ENCODE measurements around the gene TRAPPC3. TPM values are rescaled to one million over a fixed set of nuclear protein-coding genes. Genes with fewer than 3 reads are reported as not detected.
A peak's percentile ranks its signal among the peaks of the same experiment; 100 is the strongest.

TRAPPC3 gene
- total RNA-seq, 1 experiment from 2014 or later, result 98.7 TPM

DNA sequence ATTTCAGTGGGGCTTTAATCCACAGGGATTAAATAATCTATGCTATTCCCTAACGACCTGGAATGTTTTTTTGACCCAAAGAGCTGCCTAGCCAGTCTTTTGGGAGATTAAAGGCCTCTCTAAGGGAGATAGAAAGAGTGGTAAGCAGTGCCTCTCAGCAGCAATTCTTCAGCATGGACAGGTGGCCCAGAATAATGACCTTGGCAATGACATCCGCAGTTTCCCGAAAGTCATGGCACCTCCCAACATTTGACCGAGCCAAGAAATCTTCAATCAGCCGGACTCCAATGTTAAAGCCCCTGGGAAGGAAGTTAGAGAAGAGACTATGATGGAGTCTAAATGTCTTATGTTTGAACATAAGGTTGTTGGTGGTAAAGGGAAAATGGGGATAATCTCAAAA lies 9.8 kb downstream of the TRAPPC3 start:
- H3K9me3 ChIP-seq (ENCODE audit: control insufficient read depth, insufficient read depth, low read depth, low read length), result no peaks in the 10 kb centered on the region
- TSS peak; percentile 11 for BruUV-seq (replicated peaks)
- in situ Hi-C loops (cut with HindIII; ENCODE audit: low pct_unique_long_range_greater_than_20kb, low sequenced_read_pairs), result no loop called here

DNA sequence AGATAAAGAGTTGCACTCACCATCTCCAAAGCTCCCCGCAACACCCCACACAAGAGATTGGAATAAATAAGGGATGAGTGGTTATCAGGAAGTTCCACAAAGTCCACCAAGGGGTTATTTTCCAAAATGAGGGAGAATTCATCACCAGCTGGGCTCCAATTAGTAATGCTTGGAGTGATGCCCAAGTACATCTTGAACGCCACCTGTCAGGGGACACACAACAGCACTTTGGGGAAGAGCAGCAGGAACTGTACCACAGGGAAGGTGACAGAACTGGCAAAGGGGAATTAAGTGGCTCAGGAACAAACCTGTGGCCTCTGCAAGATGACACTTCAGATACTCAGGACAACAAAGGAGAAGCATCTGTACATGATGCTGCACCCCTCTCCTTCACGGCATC lies 11.5 kb downstream of the TRAPPC3 start:
- ChIA-PET CTCF (no interaction called here), POLR2A (no interaction called here)
- peaks cover 3% of the 10 kb centered on the region; the same call in 1 of the 2 replicates for H3K4me1 ChIP-seq (ENCODE audit: control insufficient read depth, insufficient read depth, low read length)
- no TSS peak for BruUV-seq (replicated peaks)
- TF ChIP-seq SIN3A (IDR thresholded peaks at IDR 0.05; ENCODE audit: borderline replicate concordance, insufficient read depth, low read depth, low read length) (no peak), POLR2AphosphoS5 (IDR thresholded peaks at IDR 0.05; ENCODE audit: low read depth, low read length) (no peak), TCF7L2 (IDR thresholded peaks at IDR 0.05; ENCODE audit: low read depth, low read length) (no peak)
- TF ChIP-seq, protein P1, sequence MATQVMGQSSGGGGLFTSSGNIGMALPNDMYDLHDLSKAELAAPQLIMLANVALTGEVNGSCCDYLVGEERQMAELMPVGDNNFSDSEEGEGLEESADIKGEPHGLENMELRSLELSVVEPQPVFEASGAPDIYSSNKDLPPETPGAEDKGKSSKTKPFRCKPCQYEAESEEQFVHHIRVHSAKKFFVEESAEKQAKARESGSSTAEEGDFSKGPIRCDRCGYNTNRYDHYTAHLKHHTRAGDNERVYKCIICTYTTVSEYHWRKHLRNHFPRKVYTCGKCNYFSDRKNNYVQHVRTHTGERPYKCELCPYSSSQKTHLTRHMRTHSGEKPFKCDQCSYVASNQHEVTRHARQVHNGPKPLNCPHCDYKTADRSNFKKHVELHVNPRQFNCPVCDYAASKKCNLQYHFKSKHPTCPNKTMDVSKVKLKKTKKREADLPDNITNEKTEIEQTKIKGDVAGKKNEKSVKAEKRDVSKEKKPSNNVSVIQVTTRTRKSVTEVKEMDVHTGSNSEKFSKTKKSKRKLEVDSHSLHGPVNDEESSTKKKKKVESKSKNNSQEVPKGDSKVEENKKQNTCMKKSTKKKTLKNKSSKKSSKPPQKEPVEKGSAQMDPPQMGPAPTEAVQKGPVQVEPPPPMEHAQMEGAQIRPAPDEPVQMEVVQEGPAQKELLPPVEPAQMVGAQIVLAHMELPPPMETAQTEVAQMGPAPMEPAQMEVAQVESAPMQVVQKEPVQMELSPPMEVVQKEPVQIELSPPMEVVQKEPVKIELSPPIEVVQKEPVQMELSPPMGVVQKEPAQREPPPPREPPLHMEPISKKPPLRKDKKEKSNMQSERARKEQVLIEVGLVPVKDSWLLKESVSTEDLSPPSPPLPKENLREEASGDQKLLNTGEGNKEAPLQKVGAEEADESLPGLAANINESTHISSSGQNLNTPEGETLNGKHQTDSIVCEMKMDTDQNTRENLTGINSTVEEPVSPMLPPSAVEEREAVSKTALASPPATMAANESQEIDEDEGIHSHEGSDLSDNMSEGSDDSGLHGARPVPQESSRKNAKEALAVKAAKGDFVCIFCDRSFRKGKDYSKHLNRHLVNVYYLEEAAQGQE (IDR thresholded peaks at IDR 0.05; ENCODE audit: insufficient read depth in 1 of 2, low read depth in 2 of 2, low read length in 1 of 2), result no peak
- TF ChIP-seq, protein P2, sequence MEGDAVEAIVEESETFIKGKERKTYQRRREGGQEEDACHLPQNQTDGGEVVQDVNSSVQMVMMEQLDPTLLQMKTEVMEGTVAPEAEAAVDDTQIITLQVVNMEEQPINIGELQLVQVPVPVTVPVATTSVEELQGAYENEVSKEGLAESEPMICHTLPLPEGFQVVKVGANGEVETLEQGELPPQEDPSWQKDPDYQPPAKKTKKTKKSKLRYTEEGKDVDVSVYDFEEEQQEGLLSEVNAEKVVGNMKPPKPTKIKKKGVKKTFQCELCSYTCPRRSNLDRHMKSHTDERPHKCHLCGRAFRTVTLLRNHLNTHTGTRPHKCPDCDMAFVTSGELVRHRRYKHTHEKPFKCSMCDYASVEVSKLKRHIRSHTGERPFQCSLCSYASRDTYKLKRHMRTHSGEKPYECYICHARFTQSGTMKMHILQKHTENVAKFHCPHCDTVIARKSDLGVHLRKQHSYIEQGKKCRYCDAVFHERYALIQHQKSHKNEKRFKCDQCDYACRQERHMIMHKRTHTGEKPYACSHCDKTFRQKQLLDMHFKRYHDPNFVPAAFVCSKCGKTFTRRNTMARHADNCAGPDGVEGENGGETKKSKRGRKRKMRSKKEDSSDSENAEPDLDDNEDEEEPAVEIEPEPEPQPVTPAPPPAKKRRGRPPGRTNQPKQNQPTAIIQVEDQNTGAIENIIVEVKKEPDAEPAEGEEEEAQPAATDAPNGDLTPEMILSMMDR (IDR thresholded peaks at IDR 0.05), result no peak
- no peak overlapping the region for H3K4me3 ChIP-seq (ENCODE audit: low read depth in 2 of 2, low read length in 2 of 2)
- no peaks in the 10 kb centered on the region for H3K9me3 ChIP-seq (ENCODE audit: control insufficient read depth, insufficient read depth, low read depth, low read length)
- H3K36me3 ChIP-seq (ENCODE audit: control insufficient read depth, insufficient read depth, low read length), result peaks cover 19% of the 10 kb centered on the region
- in situ Hi-C loops (cut with HindIII; ENCODE audit: low pct_unique_long_range_greater_than_20kb, low sequenced_read_pairs) (no loop called here), intact Hi-C loops (cut with micrococcal nuclease; ENCODE audit: unreplicated experiment) (no loop called here)
- H3K27me3 ChIP-seq (ENCODE audit: control insufficient read depth, insufficient read depth, low read length), result no peaks in the 10 kb centered on the region
- ATAC-seq, result no peak
- H3K27ac ChIP-seq (ENCODE audit: low read length), result no peak overlapping the region
- no peak for DNase-seq (ENCODE audit: low read depth, low spot score)

More for the DNA sequence above, 9.8 kb downstream of the TRAPPC3 start:
- ATAC-seq (no peak), DNase-seq (ENCODE audit: low read depth, low spot score) (no peak)
- ChIA-PET POLR2A (no interaction called here), CTCF (interaction anchor here (0.6 kb wide), 1 partner anchor 18 kb away, joined by 3 read pairs; no protein-coding TSS in a partner anchor)
- TF ChIP-seq, protein P2 (IDR thresholded peaks at IDR 0.05), result no peak
- TF ChIP-seq, protein P1 (IDR thresholded peaks at IDR 0.05; ENCODE audit: insufficient read depth in 1 of 2, low read depth in 2 of 2, low read length in 1 of 2), result no peak
- TF ChIP-seq SIN3A (IDR thresholded peaks at IDR 0.05; ENCODE audit: borderline replicate concordance, insufficient read depth, low read depth, low read length) (no peak), TCF7L2 (IDR thresholded peaks at IDR 0.05; ENCODE audit: low read depth, low read length) (no peak), POLR2AphosphoS5 (IDR thresholded peaks at IDR 0.05; ENCODE audit: low read depth, low read length) (no peak)
- H3K27ac ChIP-seq (ENCODE audit: low read length), result no peak overlapping the region
- no peak overlapping the region for H3K4me3 ChIP-seq (ENCODE audit: low read depth in 2 of 2, low read length in 2 of 2)
- no peaks in the 10 kb centered on the region for H3K27me3 ChIP-seq (ENCODE audit: control insufficient read depth, insufficient read depth, low read length)
- H3K36me3 ChIP-seq (ENCODE audit: control insufficient read depth, insufficient read depth, low read length), result peaks cover 19% of the 10 kb centered on the region
- no peaks in the 10 kb centered on the region for H3K4me1 ChIP-seq (ENCODE audit: control insufficient read depth, insufficient read depth, low read length)
- intact Hi-C loops (cut with micrococcal nuclease; ENCODE audit: unreplicated experiment), result no loop called here
